H1 (cell line): Measurements from ENCODE around the gene MRPS26. TPM values are rescaled to one million over a fixed set of nuclear protein-coding genes. Genes with fewer than 3 reads are reported as not detected.

Experiments
- CTCF ChIA-PET: fragments of 300-600 bp; sonication (Branson Sonifier 250); formaldehyde crosslinking; loops from one replicate; lab custom pipeline; 2021; ENCODE audit not compliant: partially characterized antibody; lab: Charles Lee
- POLR2A ChIA-PET: fragments of 300-600 bp; sonication (Branson Sonifier 250); formaldehyde crosslinking; loops from one replicate; lab custom pipeline; 2021; ENCODE audit warnings: inconsistent platforms; ENCODE audit not compliant: partially characterized antibody; lab: Charles Lee
- DNase-seq, 2 experiments: peaks; one replicate each; pipeline versions ENCODE4 v3.0.0 to v3.0.0-alpha.2; 2010 to 2022; ENCODE audit warnings: low spot score in 2 of 2, low read depth in 1 of 2, mixed read lengths in 1 of 2
- FAIRE-seq: peaks from 2 replicates; lab custom pipeline; 2011; peaks lifted over from hg19 to GRCh38; lab: Jason Lieb, UNC
- H2AFZ ChIP-seq: 2 replicates; pipeline ENCODE4 v1.8.1; 2012; ENCODE audit warnings: low read length, inconsistent platforms
- H2AK5ac ChIP-seq: 2 replicates; pipeline ENCODE4 v1.6.1; 2013; ENCODE audit warnings: low read depth, low read length
- H2BK120ac ChIP-seq: replicated peaks from 2 replicates; pipeline ENCODE3; 2013; ENCODE audit warnings: low read depth, low read length, inconsistent platforms
- H2BK12ac ChIP-seq: 2 replicates; pipeline ENCODE4 v1.6.1; 2013; ENCODE audit warnings: low read depth, low read length
- H2BK15ac ChIP-seq: 2 replicates; pipeline ENCODE4 v1.6.1; 2013; ENCODE audit warnings: low read length
- H2BK20ac ChIP-seq: 2 replicates; pipeline ENCODE4 v1.6.1; 2013; ENCODE audit warnings: low read length
- H2BK5ac ChIP-seq: 2 replicates; pipeline ENCODE4 v1.6.1; 2013; ENCODE audit warnings: low read depth, low read length
- H3K14ac ChIP-seq: 2 replicates; pipeline ENCODE4 v1.6.1; 2013; ENCODE audit warnings: inconsistent platforms; ENCODE audit not compliant: insufficient read length
- H3K18ac ChIP-seq: 2 replicates; pipeline ENCODE4 v1.6.1; 2013; ENCODE audit warnings: low read length; ENCODE audit errors: extremely low read depth
- H3K23ac ChIP-seq: 2 replicates; pipeline ENCODE4 v1.6.1; 2013; ENCODE audit warnings: inconsistent platforms; ENCODE audit not compliant: insufficient read length
- H3K23me2 ChIP-seq: 2 replicates; pipeline ENCODE4 v1.6.1; 2013; ENCODE audit warnings: low read depth, low read length
- H3K27ac ChIP-seq: 2 replicates; pipeline ENCODE4 v1.6.1; 2011; ENCODE audit warnings: low read depth, low read length, inconsistent platforms
- H3K27me3 ChIP-seq, 4 experiments: replicated peaks in 1 of 4; 1 replicate in 1 of 4; 2 replicates in 3 of 4; pipeline versions ENCODE4 v1.6.1 to v1.8.1; 2011 to 2013; ENCODE audit warnings: low read length in 3 of 4, mild to moderate bottlenecking in 3 of 4, inconsistent platforms in 2 of 4, mixed read lengths in 2 of 4, moderate library complexity in 1 of 4; ENCODE audit not compliant: control insufficient read depth in 3 of 4, insufficient read depth in 3 of 4; ENCODE audit errors: extremely low read depth in 1 of 4
- H3K36me3 ChIP-seq, 4 experiments: 2 replicates each; pipeline versions ENCODE4 v1.6.1 to v1.8.1; 2011 to 2013; ENCODE audit warnings: mild to moderate bottlenecking in 4 of 4, low read length in 3 of 4, moderate library complexity in 2 of 4, control low read depth in 1 of 4, inconsistent platforms in 1 of 4; ENCODE audit not compliant: insufficient read depth in 4 of 4, control insufficient read depth in 2 of 4
- H3K4ac ChIP-seq: replicated peaks from 2 replicates; pipeline ENCODE3; 2013; ENCODE audit warnings: low read length, low read depth, mixed read lengths, inconsistent platforms; ENCODE audit not compliant: insufficient read length
- H3K4me1 ChIP-seq, 4 experiments: replicated peaks in 1 of 4; 1 replicate in 1 of 4; 2 replicates in 3 of 4; pipeline versions ENCODE4 v1.6.1 to v1.8.1; 2011 to 2013; ENCODE audit warnings: low read length in 3 of 4, inconsistent platforms in 2 of 4, mixed read lengths in 1 of 4; ENCODE audit not compliant: insufficient read depth in 4 of 4, control insufficient read depth in 3 of 4
- H3K4me2 ChIP-seq, 2 experiments: 2 replicates each; pipeline versions ENCODE4 v1.6.1 to v1.8.1; 2011 to 2013; ENCODE audit warnings: low read depth in 2 of 2, low read length in 2 of 2, control low read depth in 1 of 2, inconsistent platforms in 1 of 2, mild to moderate bottlenecking in 1 of 2; ENCODE audit not compliant: insufficient read depth in 1 of 2
- H3K4me3 ChIP-seq, 4 experiments: fragments of 200-600, 300-600 bp in 1 of 4; sonication (generic), shearing (Covaris generic), sonication (Bioruptor Twin) in 1 of 4; 2 replicates each; pipeline versions ENCODE4 v1.5.1 to v1.8.1; 2011 to 2016; ENCODE audit warnings: low read length in 4 of 4, low read depth in 3 of 4, control low read depth in 2 of 4, inconsistent platforms in 2 of 4, mild to moderate bottlenecking in 2 of 4, mixed read lengths in 1 of 4, moderate library complexity in 1 of 4; ENCODE audit not compliant: insufficient read depth in 2 of 4; ENCODE audit errors: extremely low read depth in 1 of 4
- H3K56ac ChIP-seq: replicated peaks from 2 replicates; pipeline ENCODE3; 2013; ENCODE audit warnings: low read depth, mild to moderate bottlenecking, mixed read lengths, low read length, inconsistent platforms; ENCODE audit not compliant: insufficient read length
- H3K79me1 ChIP-seq: 2 replicates; pipeline ENCODE4 v1.6.1; 2013; ENCODE audit warnings: low read depth, low read length, control low read depth
- H3K79me2 ChIP-seq, 2 experiments: 2 replicates each; pipeline versions ENCODE4 v1.6.1 to v1.8.1; 2012 to 2013; ENCODE audit warnings: low read length in 2 of 2, mild to moderate bottlenecking in 2 of 2, inconsistent platforms in 1 of 2; ENCODE audit not compliant: insufficient read depth in 2 of 2, control insufficient read depth in 1 of 2
- H3K9ac ChIP-seq, 4 experiments: replicated peaks in 1 of 4; 1 replicate in 1 of 4; 2 replicates in 3 of 4; pipeline versions ENCODE4 v1.6.1 to v1.8.1; 2011 to 2013; ENCODE audit warnings: low read depth in 3 of 4, low read length in 3 of 4, control low read depth in 2 of 4, mild to moderate bottlenecking in 2 of 4, moderate library complexity in 2 of 4, inconsistent platforms in 1 of 4; ENCODE audit errors: extremely low read depth in 1 of 4
- H3K9me3 ChIP-seq, 2 experiments: 2 replicates each; pipeline versions ENCODE4 v1.6.1 to v1.8.1; 2012 to 2013; ENCODE audit warnings: mild to moderate bottlenecking in 2 of 2, moderate library complexity in 2 of 2, control low read depth in 1 of 2, inconsistent platforms in 1 of 2, low read depth in 1 of 2, low read length in 1 of 2, mixed read lengths in 1 of 2; ENCODE audit not compliant: insufficient read depth in 2 of 2
- H4K20me1 ChIP-seq, 2 experiments: replicated peaks in 1 of 2; 2 replicates each; pipeline versions ENCODE3 to v1.8.1; 2011 to 2013; ENCODE audit warnings: inconsistent platforms in 2 of 2, low read length in 2 of 2, mild to moderate bottlenecking in 1 of 2; ENCODE audit not compliant: insufficient read depth in 2 of 2, control insufficient read depth in 1 of 2
- H4K5ac ChIP-seq: 2 replicates; pipeline ENCODE4 v1.6.1; 2013; ENCODE audit warnings: low read length, low read depth, mixed read lengths, inconsistent platforms; ENCODE audit not compliant: insufficient read length
- H4K8ac ChIP-seq: 2 replicates; pipeline ENCODE4 v1.8.0; 2013; ENCODE audit warnings: mild to moderate bottlenecking, moderate library complexity, low read length, inconsistent platforms; ENCODE audit not compliant: insufficient read depth; ENCODE audit errors: extremely low read depth
- H4K91ac ChIP-seq: replicated peaks from 2 replicates; pipeline ENCODE3; 2013; ENCODE audit warnings: low read length, mixed read lengths, inconsistent platforms; ENCODE audit not compliant: insufficient read length
- ATF2 ChIP-seq: IDR thresholded peaks from 2 replicates; pipeline ENCODE4 v1.6.1; 2012; ENCODE audit warnings: low read length, inconsistent platforms
- EP300 ChIP-seq, 2 experiments: IDR thresholded peaks; 1 replicate in 1 of 2; 2 replicates in 1 of 2; pipeline ENCODE4 v1.6.1; 2011 to 2012; ENCODE audit warnings: low read depth in 2 of 2, low read length in 2 of 2, mild to moderate bottlenecking in 2 of 2, borderline replicate concordance in 1 of 2, inconsistent platforms in 1 of 2, moderate library complexity in 1 of 2
- HDAC6 ChIP-seq: IDR thresholded peaks from one replicate; pipeline ENCODE4 v1.7.1; 2012; ENCODE audit warnings: low read depth, mild to moderate bottlenecking, inconsistent platforms, low read length, moderate library complexity
- ZNF274 ChIP-seq: IDR thresholded peaks from 2 replicates; pipeline ENCODE4 v1.7.0; 2012; ENCODE audit warnings: low read length, borderline replicate concordance; ENCODE audit errors: extremely low read depth
- WGBS, 2 experiments: shearing (Covaris generic) in 1 of 2; methylation state at CpG; one replicate each; pipeline versions ENCODE4 v1.1.6 to v1.1.7; 2013 to 2015; ENCODE audit warnings: low lambda C conversion rate in 2 of 2, mixed read lengths in 2 of 2, inconsistent platforms in 1 of 2, low coverage in 1 of 2, missing lambda C conversion rate in 1 of 2; ENCODE audit not compliant: insufficient replicate concordance in 2 of 2, insufficient coverage in 1 of 2, insufficient read length in 1 of 2; ENCODE audit errors: extremely low coverage in 1 of 2, missing lambda C conversion rate in 1 of 2; 5-methylcytosine and 5-hydroxymethylcytosine counted together
- polyA plus RNA-seq, 7 experiments: library from polyadenylated mRNA; depleted of rRNA in 3 of 7; stranded (reverse) in 5 of 7; unstranded in 2 of 7; fragments of >200 nt in 5 of 7; fragments of 200-250 nt in 2 of 7; gene quantifications; 1 replicate in 5 of 7; 2 replicates in 1 of 7; 4 replicates in 1 of 7; pipeline versions ENCODE4 v1.2.1 to v1.2.3, GENCODE V29; 2011 to 2013; ENCODE audit warnings: missing spikeins in 2 of 7, mixed read lengths in 2 of 7
- total RNA-seq: library from RNA; stranded (reverse); fragmentation: NEBNext Ultra II Directional; extraction: Animal tissue kit (Norgen Biotek cat#: 25700); gene quantifications from 2 replicates; pipeline ENCODE4 v1.2.1, GENCODE V29; 2021

Gene MRPS26
- total and polyA plus RNA-seq, 2 of the 8 experiments (the other 6 are each of a cell fraction or from before 2014, with no cell fraction given) = 83.6 to 103 TPM

- peaks cover 8 to 22% (median 18%) of the 10 kb centered on the region in 4 experiments; a peak in 6 of 8 replicates for H3K36me3 ChIP-seq
- no peak within 1 kb of the TSS for H3K56ac ChIP-seq
- no peak within 1 kb of the TSS for H4K5ac ChIP-seq
- H3K23ac ChIP-seq = no peak within 1 kb of the TSS
- H2AFZ ChIP-seq = no peak within 1 kb of the TSS
- H4K20me1 ChIP-seq = peaks cover 0 to 2% of the 10 kb centered on the region in 2 experiments
- no peaks in the 10 kb centered on the region for H3K27me3 ChIP-seq
- no peak within 1 kb of the TSS for H2BK120ac ChIP-seq
- H3K4me3 ChIP-seq = no peak within 1 kb of the TSS; a peak in 1 of 8 replicates
- no peak within 1 kb of the TSS for H2BK12ac ChIP-seq
- DNase-seq = no peak
- H3K4ac ChIP-seq = no peak within 1 kb of the TSS
- FAIRE-seq = no peak
- no peak within 1 kb of the TSS for H3K27ac ChIP-seq
- 92% methylated on average over 3 of the region's 3 CpGs; no CpG with 5 or more reads in 1 of the 2 experiments for WGBS, 2 experiments
- ChIA-PET CTCF (interaction anchor here (0.6 to 1.5 kb wide), 3 partner anchors 9 to 178 kb away, joined by 3 to 5 read pairs (median 3); no protein-coding TSS in a partner anchor), POLR2A (interaction anchor here (1.8 kb wide), 1 partner anchor 29 kb away, joined by 4 read pairs; the partner anchor contains the start of gene OXT)
- H3K79me2 ChIP-seq = peaks cover 0 to 6% of the 10 kb centered on the region in 2 experiments; a peak in 1 of 4 replicates
- no peak within 1 kb of the TSS for H3K14ac ChIP-seq
- peaks cover 2 to 12% (median 9%) of the 10 kb centered on the region in 4 experiments; a peak in 6 of 7 replicates for H3K4me1 ChIP-seq
- H2BK15ac ChIP-seq = 0 out of 2 replicates have a peak within 1 kb of the TSS, but pooled peaks have one; percentile 16
- H4K8ac ChIP-seq = peak within 1 kb of the TSS; percentile 29; the same call in 1 of the 2 replicates
- no peaks in the 10 kb centered on the region for H3K9me3 ChIP-seq
- no peak within 1 kb of the TSS for H3K9ac ChIP-seq
- peak within 1 kb of the TSS; percentile 17 for H4K91ac ChIP-seq
- peaks cover 8% of the 10 kb centered on the region for H3K23me2 ChIP-seq
- no peak within 1 kb of the TSS for H2BK20ac ChIP-seq
- H2AK5ac ChIP-seq = no peak within 1 kb of the TSS
- H3K18ac ChIP-seq = no peak within 1 kb of the TSS
- peaks cover 5% of the 10 kb centered on the region for H3K79me1 ChIP-seq
- peak within 1 kb of the TSS; percentile 53; the same call in 1 of the 2 replicates for H2BK5ac ChIP-seq
- H3K4me2 ChIP-seq = peak within 1 kb of the TSS in 1 of 2 experiments; percentile 59; a peak in 1 of 4 replicates
- TF ChIP-seq HDAC6 (no peak), ZNF274 (no peak), ATF2 (no peak), EP300 (IDR thresholded peaks at IDR 0.05; ENCODE audit: borderline replicate concordance in 1 of 2, low read depth in 2 of 2, low read length in 2 of 2) (no peak)
Measured at GRCh38 chr20:3043322-3043721, 2.5 kb upstream of the MRPS26 start, which contains the start of gene GNRH2. GNRH2 (plus strand) TSS chr20:3043622; CDS start chr20:3044415, 793 bp downstream.
